ENCODE results near the gene VCL.
"Not testable (repeated sequence)": the region's sequence is repeated elsewhere in the genome, so short reads cannot be mapped to it uniquely, and the experiment has no call there.

Gene VCL

GRCh38 chr10:74011017-74011416, 13.1 kb downstream of the VCL start:
- no peak for FAIRE-seq

- FAIRE-seq, result no peak
Observed at GRCh38 chr10:74011770-74012169, 13.9 kb downstream of the VCL start.

GRCh38 chr10:74012480-74012879, 14.6 kb downstream of the VCL start:
- no peak for FAIRE-seq

GRCh38 chr10:74013004-74013403, 15.1 kb downstream of the VCL start:
- no peak for FAIRE-seq

GRCh38 chr10:74014574-74014973, 16.7 kb downstream of the VCL start:
- not testable (repeated sequence) for FAIRE-seq

GRCh38 chr10:74018241-74018640, 20.3 kb downstream of the VCL start:
- no peak for FAIRE-seq

GRCh38 chr10:74021248-74022055, 23.5 kb downstream of the VCL start:
- FAIRE-seq, result no peak

GRCh38 chr10:74022926-74023629, 25.2 kb downstream of the VCL start:
- FAIRE-seq, result no peak

- no peak for FAIRE-seq
Observed at GRCh38 chr10:74024600-74024999, 26.7 kb downstream of the VCL start.

- no peak for FAIRE-seq
Observed at GRCh38 chr10:74025380-74025978, 27.6 kb downstream of the VCL start.

GRCh38 chr10:74026428-74027015, 28.6 kb downstream of the VCL start:
- FAIRE-seq, result no peak

GRCh38 chr10:74027702-74028101, 29.8 kb downstream of the VCL start:
- no peak for FAIRE-seq

GRCh38 chr10:74029943-74030342, 32.0 kb downstream of the VCL start:
- no peak for FAIRE-seq

GRCh38 chr10:74032208-74032607, 34.3 kb downstream of the VCL start:
- not testable (repeated sequence) for FAIRE-seq

- no peak for FAIRE-seq
Observed at GRCh38 chr10:74032900-74033655, 35.2 kb downstream of the VCL start.

- no peak for FAIRE-seq
Observed at GRCh38 chr10:74033702-74034101, 35.8 kb downstream of the VCL start.

- no peak for FAIRE-seq
Observed at GRCh38 chr10:74034301-74034700, 36.4 kb downstream of the VCL start.

GRCh38 chr10:74035303-74035702, 37.4 kb downstream of the VCL start:
- no peak for FAIRE-seq

GRCh38 chr10:74036474-74036873, 38.6 kb downstream of the VCL start:
- no peak for FAIRE-seq

- no peak for FAIRE-seq
Observed at GRCh38 chr10:74039561-74040145, 41.7 kb downstream of the VCL start.

GRCh38 chr10:74040200-74041126, 42.5 kb downstream of the VCL start:
- no peak for FAIRE-seq
